Nephron progenitor cell (in vitro differentiated cells): Measurements from ENCODE around the gene TTC39C.
A peak's percentile ranks its signal among the peaks of the same experiment; 100 is the strongest.

Experiments
- DNase-seq: peaks from one replicate; pipeline ENCODE4 v3.0.0; 2021
- H3K27ac Mint-ChIP-seq: 2 replicates; pipeline ENCODE4 v1.8.0; 2021; ENCODE audit warnings: mild to moderate bottlenecking, moderate library complexity, mixed read lengths
- H3K27me3 Mint-ChIP-seq: 2 replicates; pipeline ENCODE4 v1.8.0; 2021; ENCODE audit warnings: mild to moderate bottlenecking, low read depth, mixed read lengths; ENCODE audit not compliant: poor library complexity
- H3K36me3 Mint-ChIP-seq: 2 replicates; pipeline ENCODE4 v1.8.0; 2021; ENCODE audit warnings: low read depth, mixed read lengths
- H3K4me1 Mint-ChIP-seq: 2 replicates; pipeline ENCODE4 v1.8.0; 2021; ENCODE audit warnings: mixed read lengths
- H3K4me3 Mint-ChIP-seq: 2 replicates; pipeline ENCODE4 v1.8.0; 2021; ENCODE audit warnings: mild to moderate bottlenecking, moderate library complexity, mixed read lengths
- H3K9me3 Mint-ChIP-seq: 2 replicates; pipeline ENCODE4 v1.8.0; 2021; ENCODE audit warnings: mild to moderate bottlenecking, moderate library complexity, mixed read lengths
- TF ChIP-seq, protein P1 (sequence below): fragments of 200-600 bp; sonication (generic); IDR thresholded peaks from 2 replicates; pipeline ENCODE4 v1.5.0; 2021; ENCODE audit warnings: antibody characterized with exemption

The TTC39C gene

DNA sequence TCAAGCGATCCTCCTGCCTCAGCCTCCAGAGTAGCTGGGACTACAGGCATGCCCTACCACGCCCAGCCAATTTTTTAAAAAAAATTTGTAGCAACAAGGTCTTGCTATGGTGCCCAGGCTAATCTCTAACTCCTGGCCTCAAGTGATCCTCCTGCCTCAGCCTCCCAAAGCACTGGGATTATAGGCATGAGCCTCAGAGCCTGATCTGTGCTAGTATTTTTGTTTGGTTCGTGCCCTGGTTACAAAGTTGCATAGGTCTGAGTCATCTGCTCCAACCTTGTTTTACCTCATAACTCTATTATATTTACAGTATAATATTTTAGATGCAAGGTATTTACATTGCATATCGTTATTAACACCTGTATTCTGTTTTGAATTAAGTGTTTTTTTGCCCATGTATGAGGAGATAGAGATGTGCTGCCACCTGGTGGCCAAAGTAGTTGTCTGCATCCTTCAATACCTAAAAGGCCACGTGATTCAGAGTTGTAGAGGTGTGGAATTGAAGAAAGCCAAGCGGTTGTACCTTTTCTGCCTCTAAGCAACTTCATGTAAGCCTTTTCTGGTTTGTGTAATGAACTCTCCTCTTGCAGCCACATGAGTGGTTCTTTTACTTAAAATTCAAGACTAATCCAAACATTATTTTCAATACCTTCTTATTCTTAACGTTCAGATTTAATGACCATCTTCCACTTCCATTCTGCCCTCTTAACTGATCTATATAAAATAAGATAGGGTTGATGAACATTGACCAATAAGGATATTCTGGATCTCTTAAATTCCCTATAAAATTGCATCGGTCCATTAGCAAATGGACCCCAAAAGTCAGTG is 104.4 kb downstream of the TTC39C start:
- Mint-ChIP-seq H3K36me3 (peaks cover 20% of the 10 kb centered on the region), H3K9me3 (no peaks in the 10 kb centered on the region), H3K27ac (no peak overlapping the region), H3K27me3 (no peaks in the 10 kb centered on the region), H3K4me1 (peaks cover 8% of the 10 kb centered on the region), H3K4me3 (no peak overlapping the region)
- TF ChIP-seq, protein P1, sequence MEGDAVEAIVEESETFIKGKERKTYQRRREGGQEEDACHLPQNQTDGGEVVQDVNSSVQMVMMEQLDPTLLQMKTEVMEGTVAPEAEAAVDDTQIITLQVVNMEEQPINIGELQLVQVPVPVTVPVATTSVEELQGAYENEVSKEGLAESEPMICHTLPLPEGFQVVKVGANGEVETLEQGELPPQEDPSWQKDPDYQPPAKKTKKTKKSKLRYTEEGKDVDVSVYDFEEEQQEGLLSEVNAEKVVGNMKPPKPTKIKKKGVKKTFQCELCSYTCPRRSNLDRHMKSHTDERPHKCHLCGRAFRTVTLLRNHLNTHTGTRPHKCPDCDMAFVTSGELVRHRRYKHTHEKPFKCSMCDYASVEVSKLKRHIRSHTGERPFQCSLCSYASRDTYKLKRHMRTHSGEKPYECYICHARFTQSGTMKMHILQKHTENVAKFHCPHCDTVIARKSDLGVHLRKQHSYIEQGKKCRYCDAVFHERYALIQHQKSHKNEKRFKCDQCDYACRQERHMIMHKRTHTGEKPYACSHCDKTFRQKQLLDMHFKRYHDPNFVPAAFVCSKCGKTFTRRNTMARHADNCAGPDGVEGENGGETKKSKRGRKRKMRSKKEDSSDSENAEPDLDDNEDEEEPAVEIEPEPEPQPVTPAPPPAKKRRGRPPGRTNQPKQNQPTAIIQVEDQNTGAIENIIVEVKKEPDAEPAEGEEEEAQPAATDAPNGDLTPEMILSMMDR = peak; percentile 96
- DNase-seq = peak; percentile 72

- TF ChIP-seq, protein P1 = no peak
- H3K4me3 Mint-ChIP-seq = no peak overlapping the region
- no peak for DNase-seq
- no peak overlapping the region for H3K27ac Mint-ChIP-seq
- H3K9me3 Mint-ChIP-seq = no peaks in the 10 kb centered on the region
- peaks cover 8% of the 10 kb centered on the region for H3K4me1 Mint-ChIP-seq
- no peaks in the 10 kb centered on the region for H3K27me3 Mint-ChIP-seq
- H3K36me3 Mint-ChIP-seq = peaks cover 28% of the 10 kb centered on the region
Measured at GRCh38 chr18:24120676-24121075, 106.1 kb downstream of the TTC39C start.

DNA sequence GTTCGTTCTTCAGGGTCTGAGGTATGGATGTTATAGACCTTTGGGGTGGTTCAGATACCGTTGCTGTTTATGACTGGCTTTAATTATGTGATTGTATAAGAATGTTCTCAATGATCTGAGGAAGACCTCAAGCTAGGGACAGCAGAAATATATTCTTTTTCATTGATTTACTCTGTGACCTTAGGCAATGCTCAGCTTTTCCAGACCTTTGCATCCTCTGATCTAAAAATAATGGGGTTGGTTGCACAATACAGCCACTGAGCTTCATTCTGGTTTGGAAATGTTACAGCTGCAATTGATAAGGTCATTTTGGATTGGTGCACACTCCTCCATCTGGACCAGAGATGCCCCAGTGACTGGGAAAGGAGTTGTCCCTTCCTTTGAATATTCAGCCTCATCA is 107.1 kb downstream of the TTC39C start:
- H3K27me3 Mint-ChIP-seq = no peaks in the 10 kb centered on the region
- peaks cover 8% of the 10 kb centered on the region for H3K4me1 Mint-ChIP-seq
- H3K27ac Mint-ChIP-seq = no peak overlapping the region
- H3K36me3 Mint-ChIP-seq = peaks cover 31% of the 10 kb centered on the region
- DNase-seq = no peak
- H3K4me3 Mint-ChIP-seq = no peak overlapping the region
- H3K9me3 Mint-ChIP-seq = no peaks in the 10 kb centered on the region
- TF ChIP-seq, protein P1 = no peak

- peaks cover 29% of the 10 kb centered on the region for H3K36me3 Mint-ChIP-seq
- no peak overlapping the region for H3K27ac Mint-ChIP-seq
- TF ChIP-seq, protein P1 = no peak
- no peak overlapping the region for H3K4me3 Mint-ChIP-seq
- H3K4me1 Mint-ChIP-seq = peaks cover 8% of the 10 kb centered on the region
- no peaks in the 10 kb centered on the region for H3K9me3 Mint-ChIP-seq
- DNase-seq = no peak
- H3K27me3 Mint-ChIP-seq = peaks cover 3% of the 10 kb centered on the region
Measured at GRCh38 chr18:24126155-24126961, 111.8 kb downstream of the TTC39C start.

DNA sequence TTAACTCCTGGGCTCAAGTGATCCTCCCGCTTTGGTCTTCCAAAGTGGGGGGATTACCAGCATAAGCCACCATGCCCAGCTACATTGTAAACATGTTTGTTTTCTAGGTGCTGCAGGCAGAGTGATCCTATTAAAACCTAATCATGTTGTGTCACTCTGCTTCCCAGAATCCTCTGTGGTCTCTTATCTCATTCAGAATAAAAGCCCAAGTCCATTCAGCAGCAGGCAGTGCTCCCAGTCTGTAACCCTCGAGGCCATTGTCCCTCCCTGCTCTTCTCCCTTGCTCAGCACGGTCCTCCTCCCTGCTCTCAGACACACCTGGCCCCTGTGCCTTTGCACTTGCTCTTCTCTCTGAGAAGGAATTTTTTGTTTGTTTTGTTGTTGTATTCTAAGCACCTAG is 113.2 kb downstream of the TTC39C start:
- DNase-seq = no peak
- no peak overlapping the region for H3K27ac Mint-ChIP-seq
- peaks cover 4% of the 10 kb centered on the region for H3K4me1 Mint-ChIP-seq
- no peak overlapping the region for H3K4me3 Mint-ChIP-seq
- H3K27me3 Mint-ChIP-seq = peaks cover 3% of the 10 kb centered on the region
- H3K9me3 Mint-ChIP-seq = no peaks in the 10 kb centered on the region
- TF ChIP-seq, protein P1 = no peak
- H3K36me3 Mint-ChIP-seq = peaks cover 25% of the 10 kb centered on the region
